ENCODE measurements around the gene LRRC23. TPM values are rescaled to one million over a fixed set of nuclear protein-coding genes. Genes with fewer than 3 reads are reported as not detected.
A peak's percentile ranks its signal among the peaks of the same experiment; 100 is the strongest.

Gene LRRC23
- total and polyA plus RNA-seq, 2 of the 13 experiments (the other 11 are each of a cell fraction or from before 2014, with no cell fraction given): 6.0 to 7.8 TPM

DNA sequence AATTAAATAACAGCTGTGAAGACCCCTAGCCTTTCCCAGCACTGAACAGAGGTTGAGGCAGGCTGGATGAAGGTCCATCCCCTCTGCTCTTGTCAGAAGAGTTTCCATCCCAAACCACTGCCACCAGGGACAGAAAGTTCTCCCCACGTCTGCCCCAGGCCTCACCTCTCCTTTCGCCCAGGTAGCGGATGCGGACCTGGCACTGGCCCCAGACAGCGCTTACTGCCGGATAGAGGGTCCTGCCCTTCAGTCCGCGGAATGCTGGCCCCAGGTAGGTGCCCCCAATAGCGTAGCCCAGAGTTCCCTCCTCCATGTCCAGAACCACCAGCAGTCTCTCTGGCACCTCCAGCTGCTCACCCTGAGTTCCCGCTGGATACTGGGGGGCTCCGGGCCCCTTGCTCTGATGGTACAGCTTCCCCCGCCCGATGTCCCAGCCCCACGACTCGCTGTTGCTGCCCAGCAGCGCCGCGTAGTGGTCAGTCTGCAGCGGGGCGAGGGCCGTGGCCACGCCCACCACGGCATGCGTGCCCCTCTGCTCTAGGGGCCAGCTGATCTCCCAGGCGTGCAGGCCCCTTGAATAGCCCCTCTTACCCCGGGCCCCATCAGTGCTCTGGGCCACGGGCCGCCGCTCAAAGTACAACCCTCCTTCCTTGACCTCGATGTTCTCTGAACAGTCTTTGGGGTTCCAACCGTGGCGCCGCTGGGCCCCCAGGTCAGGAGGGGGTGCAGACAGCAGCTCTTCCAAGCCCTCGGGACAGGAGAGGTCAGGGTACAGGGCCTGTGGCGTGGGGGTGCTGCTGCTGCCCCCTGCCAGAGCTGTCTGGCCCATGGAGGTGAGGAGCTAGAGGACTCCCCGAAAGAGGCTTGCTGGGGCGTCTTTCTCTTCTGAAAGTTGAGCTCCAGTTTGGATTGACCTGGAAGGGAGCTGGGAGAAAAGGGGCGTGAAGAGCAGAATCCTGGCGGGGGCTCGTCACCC lies 32.3 kb upstream of the LRRC23 start (continued):
- TF ChIP-seq, protein P1, sequence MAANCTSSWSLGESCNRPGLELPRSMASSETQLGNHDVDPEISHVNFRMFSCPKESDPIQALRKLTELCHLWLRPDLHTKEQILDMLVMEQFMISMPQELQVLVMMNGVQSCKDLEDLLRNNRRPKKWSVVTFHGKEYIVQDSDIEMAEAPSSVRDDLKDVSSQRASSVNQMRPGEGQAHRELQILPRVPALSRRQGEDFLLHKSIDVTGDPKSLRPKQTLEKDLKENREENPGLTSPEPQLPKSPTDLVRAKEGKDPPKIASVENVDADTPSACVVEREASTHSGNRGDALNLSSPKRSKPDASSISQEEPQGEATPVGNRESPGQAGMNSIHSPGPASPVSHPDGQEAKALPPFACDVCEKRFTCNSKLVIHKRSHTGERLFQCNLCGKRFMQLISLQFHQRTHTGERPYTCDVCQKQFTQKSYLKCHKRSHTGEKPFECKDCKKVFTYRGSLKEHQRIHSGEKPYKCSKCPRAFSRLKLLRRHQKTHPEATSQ (CRISPR knock-in tag; IDR thresholded peaks at IDR 0.05; ENCODE audit: borderline replicate concordance): no peak
- TF ChIP-seq, protein P2, sequence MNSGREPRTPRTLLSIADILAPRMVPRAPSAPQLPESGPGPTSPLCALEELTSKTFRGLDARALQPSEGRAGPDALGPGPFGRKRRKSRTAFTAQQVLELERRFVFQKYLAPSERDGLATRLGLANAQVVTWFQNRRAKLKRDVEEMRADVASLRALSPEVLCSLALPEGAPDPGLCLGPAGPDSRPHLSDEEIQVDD (CRISPR knock-in tag; IDR thresholded peaks at IDR 0.05; ENCODE audit: borderline replicate concordance): no peak
- TF ChIP-seq, protein P3, sequence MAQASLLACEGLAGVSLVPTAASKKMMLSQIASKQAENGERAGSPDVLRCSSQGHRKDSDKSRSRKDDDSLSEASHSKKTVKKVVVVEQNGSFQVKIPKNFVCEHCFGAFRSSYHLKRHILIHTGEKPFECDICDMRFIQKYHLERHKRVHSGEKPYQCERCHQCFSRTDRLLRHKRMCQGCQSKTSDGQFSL (CRISPR knock-in tag; IDR thresholded peaks at IDR 0.05): peak; percentile 57
- TF ChIP-seq BRCA1 (CRISPR knock-in tag; IDR thresholded peaks at IDR 0.05): peak; percentile 55
- TF ChIP-seq, protein P4, sequence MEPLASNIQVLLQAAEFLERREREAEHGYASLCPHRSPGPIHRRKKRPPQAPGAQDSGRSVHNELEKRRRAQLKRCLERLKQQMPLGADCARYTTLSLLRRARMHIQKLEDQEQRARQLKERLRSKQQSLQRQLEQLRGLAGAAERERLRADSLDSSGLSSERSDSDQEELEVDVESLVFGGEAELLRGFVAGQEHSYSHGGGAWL (CRISPR knock-in tag; IDR thresholded peaks at IDR 0.05): no peak
- TF ChIP-seq NFIB (CRISPR knock-in tag; IDR thresholded peaks at IDR 0.05; ENCODE audit: borderline replicate concordance): no peak
- TF ChIP-seq ZNF746 (CRISPR knock-in tag; IDR thresholded peaks at IDR 0.05): peak; percentile 35; the same call in 1 of the 2 replicates
- TF ChIP-seq, protein P5, sequence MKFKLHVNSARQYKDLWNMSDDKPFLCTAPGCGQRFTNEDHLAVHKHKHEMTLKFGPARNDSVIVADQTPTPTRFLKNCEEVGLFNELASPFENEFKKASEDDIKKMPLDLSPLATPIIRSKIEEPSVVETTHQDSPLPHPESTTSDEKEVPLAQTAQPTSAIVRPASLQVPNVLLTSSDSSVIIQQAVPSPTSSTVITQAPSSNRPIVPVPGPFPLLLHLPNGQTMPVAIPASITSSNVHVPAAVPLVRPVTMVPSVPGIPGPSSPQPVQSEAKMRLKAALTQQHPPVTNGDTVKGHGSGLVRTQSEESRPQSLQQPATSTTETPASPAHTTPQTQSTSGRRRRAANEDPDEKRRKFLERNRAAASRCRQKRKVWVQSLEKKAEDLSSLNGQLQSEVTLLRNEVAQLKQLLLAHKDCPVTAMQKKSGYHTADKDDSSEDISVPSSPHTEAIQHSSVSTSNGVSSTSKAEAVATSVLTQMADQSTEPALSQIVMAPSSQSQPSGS (CRISPR knock-in tag; IDR thresholded peaks at IDR 0.05): peak; percentile 25; the same call in 1 of the 2 replicates
- TF ChIP-seq, protein P6, sequence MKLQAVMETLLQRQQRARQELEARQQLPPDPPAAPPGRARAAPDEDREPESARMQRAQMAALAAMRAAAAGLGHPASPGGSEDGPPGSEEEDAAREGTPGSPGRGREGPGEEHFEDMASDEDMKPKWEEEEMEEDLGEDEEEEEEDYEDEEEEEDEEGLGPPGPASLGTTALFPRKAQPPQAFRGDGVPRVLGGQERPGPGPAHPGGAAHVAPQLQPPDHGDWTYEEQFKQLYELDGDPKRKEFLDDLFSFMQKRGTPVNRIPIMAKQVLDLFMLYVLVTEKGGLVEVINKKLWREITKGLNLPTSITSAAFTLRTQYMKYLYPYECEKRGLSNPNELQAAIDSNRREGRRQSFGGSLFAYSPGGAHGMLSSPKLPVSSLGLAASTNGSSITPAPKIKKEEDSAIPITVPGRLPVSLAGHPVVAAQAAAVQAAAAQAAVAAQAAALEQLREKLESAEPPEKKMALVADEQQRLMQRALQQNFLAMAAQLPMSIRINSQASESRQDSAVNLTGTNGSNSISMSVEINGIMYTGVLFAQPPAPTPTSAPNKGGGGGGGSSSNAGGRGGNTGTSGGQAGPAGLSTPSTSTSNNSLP (IDR thresholded peaks at IDR 0.05; ENCODE audit: low read depth, low read length): no peak
- peak; percentile 77; the same call in 1 of the 2 replicates for TF ChIP-seq SMYD3 (CRISPR knock-in tag; IDR thresholded peaks at IDR 0.05)
- TF ChIP-seq, protein P7, sequence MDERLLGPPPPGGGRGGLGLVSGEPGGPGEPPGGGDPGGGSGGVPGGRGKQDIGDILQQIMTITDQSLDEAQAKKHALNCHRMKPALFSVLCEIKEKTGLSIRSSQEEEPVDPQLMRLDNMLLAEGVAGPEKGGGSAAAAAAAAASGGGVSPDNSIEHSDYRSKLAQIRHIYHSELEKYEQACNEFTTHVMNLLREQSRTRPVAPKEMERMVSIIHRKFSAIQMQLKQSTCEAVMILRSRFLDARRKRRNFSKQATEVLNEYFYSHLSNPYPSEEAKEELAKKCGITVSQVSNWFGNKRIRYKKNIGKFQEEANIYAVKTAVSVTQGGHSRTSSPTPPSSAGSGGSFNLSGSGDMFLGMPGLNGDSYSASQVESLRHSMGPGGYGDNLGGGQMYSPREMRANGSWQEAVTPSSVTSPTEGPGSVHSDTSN (CRISPR knock-in tag; IDR thresholded peaks at IDR 0.05): no peak
- TF ChIP-seq SRSF1 (optimal IDR thresholded peaks at IDR 0.05; ENCODE audit: low read depth, low read length): no peak
- TF ChIP-seq, protein P8, sequence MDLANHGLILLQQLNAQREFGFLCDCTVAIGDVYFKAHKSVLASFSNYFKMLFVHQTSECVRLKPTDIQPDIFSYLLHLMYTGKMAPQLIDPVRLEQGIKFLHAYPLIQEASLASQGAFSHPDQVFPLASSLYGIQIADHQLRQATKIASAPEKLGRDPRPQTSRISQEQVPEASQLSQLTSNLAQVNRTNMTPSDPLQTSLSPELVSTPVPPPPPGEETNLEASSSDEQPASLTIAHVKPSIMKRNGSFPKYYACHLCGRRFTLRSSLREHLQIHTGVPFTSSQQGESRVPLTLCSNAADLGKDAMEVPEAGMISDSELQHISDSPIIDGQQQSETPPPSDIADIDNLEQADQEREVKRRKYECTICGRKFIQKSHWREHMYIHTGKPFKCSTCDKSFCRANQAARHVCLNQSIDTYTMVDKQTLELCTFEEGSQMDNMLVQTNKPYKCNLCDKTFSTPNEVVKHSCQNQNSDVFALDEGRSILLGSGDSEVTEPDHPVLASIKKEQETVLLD (CRISPR knock-in tag; IDR thresholded peaks at IDR 0.05; ENCODE audit: low read depth): peak; percentile 50; the same call in 1 of the 2 replicates
- TF ChIP-seq ZFX (CRISPR knock-in tag; IDR thresholded peaks at IDR 0.05; ENCODE audit: low read depth): peak; percentile 77; the same call in 1 of the 2 replicates
- 0 out of 2 replicates have a peak, but pooled peaks have one; percentile 5 for TF ChIP-seq ZNF557 (CRISPR knock-in tag; IDR thresholded peaks at IDR 0.05)
- peak; percentile 67; the same call in 1 of the 2 replicates for TF ChIP-seq KLF12 (CRISPR knock-in tag; IDR thresholded peaks at IDR 0.05; ENCODE audit: borderline replicate concordance)
